Activated T-helper 1 cell treated with Interleukin-2 at 50 U/mL for 16 hours (primary cell): ENCODE data around the gene CHEK2.
"Not testable (repeated sequence)": the region's sequence is repeated elsewhere in the genome, so short reads cannot be mapped to it uniquely, and the experiment has no call there.

Experiments
- DNase-seq: peaks from one replicate; pipeline ENCODE4 v3.0.0-alpha.2; 2020; ENCODE audit warnings: low read depth

Gene CHEK2

GRCh38 chr22:28741200-28741784, 328 bp downstream of the CHEK2 start:
- DNase-seq = no peak

- DNase-seq = not testable (repeated sequence)
These were observed 2.7 kb downstream of the CHEK2 start for GRCh38 chr22:28738876-28739275.

GRCh38 chr22:28737701-28738100, 3.9 kb downstream of the CHEK2 start:
- no peak for DNase-seq

- no peak for DNase-seq
These were observed 5.1 kb downstream of the CHEK2 start for GRCh38 chr22:28736301-28737155.

GRCh38 chr22:28734393-28734792, 7.2 kb downstream of the CHEK2 start:
- no peak for DNase-seq

- no peak for DNase-seq
These were observed 11.4 kb downstream of the CHEK2 start for GRCh38 chr22:28730179-28730578.

GRCh38 chr22:28728621-28729313, 12.9 kb downstream of the CHEK2 start:
- DNase-seq = no peak

- DNase-seq = no peak
These were observed 13.6 kb downstream of the CHEK2 start for GRCh38 chr22:28728002-28728401.

GRCh38 chr22:28718044-28718443, 23.6 kb downstream of the CHEK2 start:
- no peak for DNase-seq

GRCh38 chr22:28716686-28717085, 24.9 kb downstream of the CHEK2 start:
- DNase-seq = no peak

GRCh38 chr22:28715611-28716010, 26.0 kb downstream of the CHEK2 start:
- no peak for DNase-seq

- no peak for DNase-seq
These were observed 27.5 kb downstream of the CHEK2 start for GRCh38 chr22:28714043-28714628.

- DNase-seq = no peak
These were observed 29.5 kb downstream of the CHEK2 start for GRCh38 chr22:28711820-28712777.

- no peak for DNase-seq
These were observed 30.3 kb downstream of the CHEK2 start for GRCh38 chr22:28711341-28711740.

GRCh38 chr22:28710576-28711191, 30.9 kb downstream of the CHEK2 start:
- DNase-seq = no peak

GRCh38 chr22:28710107-28710506, 31.5 kb downstream of the CHEK2 start:
- no peak for DNase-seq

GRCh38 chr22:28706845-28707244, 34.8 kb downstream of the CHEK2 start:
- no peak for DNase-seq

GRCh38 chr22:28703436-28703835, 38.2 kb downstream of the CHEK2 start:
- no peak for DNase-seq

GRCh38 chr22:28702891-28703290, 38.7 kb downstream of the CHEK2 start:
- no peak for DNase-seq

- DNase-seq = not testable (repeated sequence)
These were observed 48.4 kb downstream of the CHEK2 start for GRCh38 chr22:28693041-28693760.
